ENCODE results near the gene RFC4. TPM values are rescaled to one million over a fixed set of nuclear protein-coding genes. Genes with fewer than 3 reads are reported as not detected.
A peak's percentile ranks its signal among the peaks of the same experiment; 100 is the strongest.

RFC4 gene
- total and polyA plus RNA-seq, 12 donors = 5.3 to 30.6 (median 9.1) TPM

- H3K4me1 ChIP-seq (replicated peaks in 1 of 2) = peaks cover 15 to 36% of the 10 kb centered on the region in 2 donors
- intact Hi-C loops (cut with DNase I) = no loop called here
- WGBS, 4 donors = 1 to 3% (median 2%) methylated on average over 20 to 21 of the region's 21 CpGs
- H3K27ac ChIP-seq = peak overlapping the region; percentile 71 to 99 (median 96)
- TF ChIP-seq POLR2A (IDR thresholded peaks at IDR 0.05) = no peak
- no peak for TF ChIP-seq CTCF (IDR thresholded peaks at IDR 0.05)
- H3K36me3 ChIP-seq (replicated peaks in 1 of 2) = peaks cover 0 to 35% of the 10 kb centered on the region in 2 donors
- DNase-seq = no peak
- peak overlapping the region; percentile 13 to 93 (median 64) for H3K4me3 ChIP-seq
- no peaks in the 10 kb centered on the region for H3K9me3 ChIP-seq (replicated peaks in 1 of 3)
- H3K27me3 ChIP-seq = no peaks in the 10 kb centered on the region
These were observed 23.7 kb downstream of the RFC4 start for GRCh38 chr3:186782542-186783057.

GRCh38 chr3:186779204-186779603 lies 27.1 kb downstream of the RFC4 start:
- DNase-seq = no peak
- 87 to 94% (median 92%) methylated on average over 5 of the region's 5 CpGs for WGBS, 4 donors
- intact Hi-C loops (cut with DNase I) = no loop called here

GRCh38 chr3:186775999-186776398 lies 30.3 kb downstream of the RFC4 start:
- H3K4me1 ChIP-seq (replicated peaks in 1 of 2) = no peaks in the 10 kb centered on the region
- H3K4me3 ChIP-seq = no peak overlapping the region
- no peak for TF ChIP-seq CTCF (IDR thresholded peaks at IDR 0.05)
- TF ChIP-seq POLR2A (IDR thresholded peaks at IDR 0.05) = no peak
- no peak overlapping the region for H3K27ac ChIP-seq
- intact Hi-C loops (cut with DNase I) = no loop called here
- 72 to 75% (median 74%) methylated on average over 5 to 8 of the region's 8 CpGs for WGBS, 4 donors
- no peaks in the 10 kb centered on the region for H3K36me3 ChIP-seq (replicated peaks in 1 of 2)
- H3K9me3 ChIP-seq (replicated peaks in 1 of 3) = no peaks in the 10 kb centered on the region
- no peaks in the 10 kb centered on the region for H3K27me3 ChIP-seq
- DNase-seq = no peak

More at GRCh38 chr3:186779204-186779603, 27.1 kb downstream of the RFC4 start:
- no peak for TF ChIP-seq CTCF (IDR thresholded peaks at IDR 0.05)
- TF ChIP-seq POLR2A (IDR thresholded peaks at IDR 0.05) = no peak
- Histone ChIP-seq H3K27ac (no peak overlapping the region), H3K27me3 (no peaks in the 10 kb centered on the region), H3K4me1 (replicated peaks in 1 of 2) (peaks cover 0 to 6% of the 10 kb centered on the region in 2 donors), H3K36me3 (replicated peaks in 1 of 2) (peaks cover 0 to 1% of the 10 kb centered on the region in 2 donors), H3K4me3 (no peak overlapping the region), H3K9me3 (replicated peaks in 1 of 3) (no peaks in the 10 kb centered on the region)

GRCh38 chr3:186772701-186773417 lies 33.4 kb downstream of the RFC4 start:
- no peaks in the 10 kb centered on the region for H3K36me3 ChIP-seq (replicated peaks in 1 of 2)
- 21 to 25% (median 22%) methylated on average over 19 to 28 of the region's 28 CpGs for WGBS, 4 donors
- H3K27ac ChIP-seq = peak overlapping the region in 2 of 5 donors; percentile 65 to 77
- H3K4me3 ChIP-seq = peak overlapping the region in 2 of 4 donors; percentile 1 to 62
- peak; percentile 56 to 83 (median 71) for DNase-seq
- H3K4me1 ChIP-seq (replicated peaks in 1 of 2) = no peaks in the 10 kb centered on the region
- H3K27me3 ChIP-seq = no peaks in the 10 kb centered on the region
- H3K9me3 ChIP-seq (replicated peaks in 1 of 3) = no peaks in the 10 kb centered on the region
- TF ChIP-seq CTCF (IDR thresholded peaks at IDR 0.05) (no peak), POLR2A (IDR thresholded peaks at IDR 0.05) (no peak)
- intact Hi-C loops (cut with DNase I) = no loop called here
